SK-N-SH (cell line): ENCODE measurements around the gene RFK. TPM values are rescaled to one million over a fixed set of nuclear protein-coding genes. Genes with fewer than 3 reads are reported as not detected.

Source experiments
- CTCF ChIA-PET: fragments of 300-600, 350-600 bp; formaldehyde crosslinking; extraction: SDS; loops from one replicate; lab custom pipeline; 2021; lab: Yijun Ruan, JAX
- POLR2A ChIA-PET: fragments of 350-600 bp; sonication (Branson Sonifier 250); formaldehyde crosslinking; extraction: SDS; loops from one replicate; lab custom pipeline; 2020; ENCODE audit warnings: antibody characterized with exemption, inconsistent platforms; lab: Yijun Ruan, JAX
- DNase-seq: peaks from one replicate; pipeline ENCODE4 v3.0.0; 2012
- H2AFZ ChIP-seq: fragments of 200-600 bp; sonication (generic); 2 replicates; pipeline ENCODE4 v1.8.1; 2016; ENCODE audit warnings: antibody characterized with exemption, mild to moderate bottlenecking, low read depth
- H3F3A ChIP-seq: fragments of 200-600 bp; sonication (generic); replicated peaks from 2 replicates; pipeline ENCODE3; 2016; ENCODE audit warnings: antibody characterized with exemption, mild to moderate bottlenecking; ENCODE audit not compliant: insufficient read depth
- H3K27ac ChIP-seq, 2 experiments: fragments of 200-500 bp in 1 of 2; fragments of 200-600 bp in 1 of 2; sonication (Bioruptor generic) in 1 of 2; sonication (generic), shearing (Covaris generic) in 1 of 2; 2 replicates each; pipeline versions ENCODE4 v1.5.1 to v1.6.1; 2014 to 2016; ENCODE audit warnings: low read depth in 2 of 2, inconsistent platforms in 1 of 2, low read length in 1 of 2, mild to moderate bottlenecking in 1 of 2, mixed read lengths in 1 of 2
- H3K27me3 ChIP-seq: fragments of 200-600 bp; sonication (generic), shearing (Covaris generic); 2 replicates; pipeline ENCODE4 v1.6.1; 2016; ENCODE audit warnings: mixed run types; ENCODE audit not compliant: insufficient read depth
- H3K36me3 ChIP-seq, 2 experiments: fragments of 200-500 bp in 1 of 2; fragments of 200-600 bp in 1 of 2; sonication (Bioruptor generic) in 1 of 2; sonication (generic) in 1 of 2; replicated peaks in 1 of 2; 2 replicates each; pipeline versions ENCODE3 to v1.5.1; 2014 to 2016; ENCODE audit warnings: low read length in 1 of 2, mild to moderate bottlenecking in 1 of 2; ENCODE audit not compliant: insufficient read depth in 2 of 2, control insufficient read depth in 1 of 2
- H3K4me1 ChIP-seq, 2 experiments: fragments of 200-500 bp in 1 of 2; fragments of 200-600 bp in 1 of 2; sonication (Bioruptor generic) in 1 of 2; sonication (generic), shearing (Covaris generic) in 1 of 2; 2 replicates each; pipeline versions ENCODE4 v1.5.1 to v1.6.1; 2014 to 2016; ENCODE audit warnings: low read depth in 1 of 2, low read length in 1 of 2, mixed run types in 1 of 2; ENCODE audit not compliant: insufficient read depth in 2 of 2, control insufficient read depth in 1 of 2
- H3K4me2 ChIP-seq: fragments of 200-600 bp; sonication (generic), shearing (Covaris generic); 2 replicates; pipeline ENCODE4 v1.6.1; 2017; ENCODE audit warnings: mixed run types
- H3K4me3 ChIP-seq, 2 experiments: fragments of 200-500 bp in 1 of 2; fragments of 200-600 bp in 1 of 2; sonication (Bioruptor generic) in 1 of 2; sonication (generic), shearing (Covaris generic) in 1 of 2; 2 replicates each; pipeline versions ENCODE4 v1.5.1 to v1.8.1; 2014 to 2016; ENCODE audit warnings: low read depth in 2 of 2, inconsistent platforms in 1 of 2, low read length in 1 of 2, mild to moderate bottlenecking in 1 of 2, mixed read lengths in 1 of 2, moderate library complexity in 1 of 2
- H3K79me2 ChIP-seq: fragments of 200-600 bp; sonication (generic); 2 replicates; pipeline ENCODE4 v1.8.1; 2017; ENCODE audit warnings: mild to moderate bottlenecking; ENCODE audit not compliant: insufficient read depth
- H3K9ac ChIP-seq: fragments of 200-600 bp; sonication (generic); 2 replicates; pipeline ENCODE4 v1.6.1; 2017; ENCODE audit warnings: mixed run types
- H3K9me2 ChIP-seq: fragments of 200-600 bp; sonication (generic); 2 replicates; pipeline ENCODE4 v1.6.1; 2017; ENCODE audit warnings: mixed run types
- H3K9me3 ChIP-seq: fragments of 200-600 bp; sonication (generic); 2 replicates; pipeline ENCODE4 v1.6.1; 2017; ENCODE audit warnings: mixed run types, mild to moderate bottlenecking, moderate library complexity
- H4K20me1 ChIP-seq: fragments of 200-600 bp; sonication (generic); 2 replicates; pipeline ENCODE4 v1.6.1; 2017; ENCODE audit warnings: mild to moderate bottlenecking, mixed run types; ENCODE audit not compliant: insufficient read depth
- EZH2phosphoT487 ChIP-seq: fragments of 200-600 bp; sonication (generic); IDR thresholded peaks from 2 replicates; pipeline ENCODE4 v1.6.1; 2017; ENCODE audit warnings: low read depth, mixed run types, mild to moderate bottlenecking, antibody characterized with exemption, moderate library complexity, borderline replicate concordance
- FOXJ3 ChIP-seq: sonication (generic); formaldehyde crosslinking; IDR thresholded peaks from 2 replicates; pipeline ENCODE4 v1.5.1; 2020; ENCODE audit warnings: mild to moderate bottlenecking, missing genetic modification reagents
- FOXM1 ChIP-seq: IDR thresholded peaks from 2 replicates; pipeline ENCODE4 v1.4.0; 2012; ENCODE audit warnings: low read depth, mild to moderate bottlenecking
- GABPA ChIP-seq: IDR thresholded peaks from 2 replicates; pipeline ENCODE4 v1.4.0; 2012; ENCODE audit warnings: low read depth, mild to moderate bottlenecking
- NRF1 ChIP-seq: IDR thresholded peaks from 2 replicates; pipeline ENCODE4 v1.6.1; 2012; ENCODE audit warnings: low read depth, mild to moderate bottlenecking, low read length
- POLR2AphosphoS5 ChIP-seq: IDR thresholded peaks from 2 replicates; pipeline ENCODE4 v1.6.1; 2012; ENCODE audit warnings: low read depth, low read length
- RAD21 ChIP-seq: IDR thresholded peaks from 2 replicates; pipeline ENCODE4 v1.6.1; 2012; ENCODE audit warnings: mild to moderate bottlenecking, low read length
- RCOR1 ChIP-seq: fragments of 150-350 bp; IDR thresholded peaks from 2 replicates; pipeline ENCODE4 v1.6.1; 2017; ENCODE audit warnings: antibody characterized with exemption, low read length
- RXRA ChIP-seq: IDR thresholded peaks from 2 replicates; pipeline ENCODE4 v1.4.0; 2012; ENCODE audit warnings: low read depth, mild to moderate bottlenecking, borderline replicate concordance
- TAF1 ChIP-seq: IDR thresholded peaks from 2 replicates; pipeline ENCODE4 v1.6.1; 2012; ENCODE audit warnings: low read depth, mild to moderate bottlenecking, low read length, moderate library complexity, borderline replicate concordance
- TCF12 ChIP-seq: IDR thresholded peaks from 2 replicates; pipeline ENCODE4 v1.4.0; 2012
- TEAD4 ChIP-seq: IDR thresholded peaks from 2 replicates; pipeline ENCODE4 v1.4.0; 2012; ENCODE audit warnings: mild to moderate bottlenecking, borderline replicate concordance; ENCODE audit not compliant: insufficient read depth
- ZBTB33 ChIP-seq: IDR thresholded peaks from 2 replicates; pipeline ENCODE4 v1.4.0; 2012; ENCODE audit warnings: low read depth, borderline replicate concordance
- WGBS: methylation state at CpG from one replicate; pipeline ENCODE4 v1.1.6; 2017; ENCODE audit warnings: low lambda C conversion rate; 5-methylcytosine and 5-hydroxymethylcytosine counted together
- polyA plus RNA-seq, 3 experiments: library from polyadenylated mRNA; depleted of rRNA; stranded (reverse); fragments of >200 nt; gene quantifications; 2 replicates each; pipeline ENCODE4 v1.2.3, GENCODE V29; 2012
- TF ChIP-seq, protein P1 (sequence below): IDR thresholded peaks from 2 replicates; pipeline ENCODE4 v1.4.0; 2012; ENCODE audit warnings: low read depth
- TF ChIP-seq, protein P2 (sequence below): fragments of 150-350 bp; IDR thresholded peaks from 2 replicates; pipeline ENCODE4 v1.6.1; 2016; ENCODE audit warnings: mild to moderate bottlenecking, low read depth, low read length
- TF ChIP-seq, protein P3 (sequence below): fragments of 150-350 bp; IDR thresholded peaks from 2 replicates; pipeline ENCODE4 v1.6.1; 2017; ENCODE audit warnings: antibody characterized with exemption, low read length, low read depth, borderline replicate concordance
- TF ChIP-seq, protein P4 (sequence below): fragments of 200-600 bp; sonication (generic); IDR thresholded peaks from 2 replicates; pipeline ENCODE4 v1.6.1; 2017; ENCODE audit warnings: antibody characterized with exemption, mild to moderate bottlenecking, moderate library complexity

RFK gene
- polyA plus RNA-seq, 1 of the 3 experiments (the other 2 are of a cell fraction) = 7.2 TPM

GRCh38 chr9:76405340-76405739, 11.1 kb upstream of the RFK start:
- Histone ChIP-seq H3K9me2 (no peaks in the 10 kb centered on the region), H3K4me1 (peaks cover 0 to 4% of the 10 kb centered on the region in 2 experiments; a peak in 1 of 4 replicates), H3K4me3 (no peak overlapping the region), H3K27ac (no peak overlapping the region), H3K9me3 (no peaks in the 10 kb centered on the region), H3K79me2 (no peaks in the 10 kb centered on the region), H3K9ac (no peak overlapping the region), H3K36me3 (no peaks in the 10 kb centered on the region), H2AFZ (no peak overlapping the region), H3K27me3 (no peaks in the 10 kb centered on the region; the same call in 1 of the 2 replicates), H4K20me1 (no peaks in the 10 kb centered on the region), H3F3A (peaks cover 4% of the 10 kb centered on the region), H3K4me2 (no peak overlapping the region)
- POLR2A ChIA-PET = no interaction called here
- no peak for DNase-seq
- 41% methylated on average over 3 of the region's 3 CpGs for WGBS
- TF ChIP-seq, protein P1, sequence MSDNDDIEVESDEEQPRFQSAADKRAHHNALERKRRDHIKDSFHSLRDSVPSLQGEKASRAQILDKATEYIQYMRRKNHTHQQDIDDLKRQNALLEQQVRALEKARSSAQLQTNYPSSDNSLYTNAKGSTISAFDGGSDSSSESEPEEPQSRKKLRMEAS = no peak
- TF ChIP-seq RCOR1 (no peak), ZBTB33 (no peak), NRF1 (no peak)
- TF ChIP-seq, protein P2, sequence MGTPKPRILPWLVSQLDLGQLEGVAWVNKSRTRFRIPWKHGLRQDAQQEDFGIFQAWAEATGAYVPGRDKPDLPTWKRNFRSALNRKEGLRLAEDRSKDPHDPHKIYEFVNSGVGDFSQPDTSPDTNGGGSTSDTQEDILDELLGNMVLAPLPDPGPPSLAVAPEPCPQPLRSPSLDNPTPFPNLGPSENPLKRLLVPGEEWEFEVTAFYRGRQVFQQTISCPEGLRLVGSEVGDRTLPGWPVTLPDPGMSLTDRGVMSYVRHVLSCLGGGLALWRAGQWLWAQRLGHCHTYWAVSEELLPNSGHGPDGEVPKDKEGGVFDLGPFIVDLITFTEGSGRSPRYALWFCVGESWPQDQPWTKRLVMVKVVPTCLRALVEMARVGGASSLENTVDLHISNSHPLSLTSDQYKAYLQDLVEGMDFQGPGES = no peak
- CTCF ChIA-PET = interaction anchor here (0.6 to 4.2 kb wide), 3 partner anchors 11 to 720 kb away, joined by 3 to 20 read pairs (median 7); partner anchors contain the start of gene RFK

GRCh38 chr9:76404401-76404800, 10.2 kb upstream of the RFK start:
- Histone ChIP-seq H4K20me1 (no peaks in the 10 kb centered on the region), H3K4me2 (no peak overlapping the region), H3K9ac (no peak overlapping the region)
- DNase-seq = no peak
- 83% methylated on average over 1 of the region's 1 CpG for whole genome bisulfite sequencing
- TF ChIP-seq, protein P3, sequence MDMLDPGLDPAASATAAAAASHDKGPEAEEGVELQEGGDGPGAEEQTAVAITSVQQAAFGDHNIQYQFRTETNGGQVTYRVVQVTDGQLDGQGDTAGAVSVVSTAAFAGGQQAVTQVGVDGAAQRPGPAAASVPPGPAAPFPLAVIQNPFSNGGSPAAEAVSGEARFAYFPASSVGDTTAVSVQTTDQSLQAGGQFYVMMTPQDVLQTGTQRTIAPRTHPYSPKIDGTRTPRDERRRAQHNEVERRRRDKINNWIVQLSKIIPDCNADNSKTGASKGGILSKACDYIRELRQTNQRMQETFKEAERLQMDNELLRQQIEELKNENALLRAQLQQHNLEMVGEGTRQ = no peak
- no peak for TF ChIP-seq POLR2AphosphoS5
- no peak for TF ChIP-seq FOXJ3
- no peak for TF ChIP-seq TAF1
- TF ChIP-seq GABPA = no peak
- no peak for TF ChIP-seq RAD21
- TF ChIP-seq, protein P4, sequence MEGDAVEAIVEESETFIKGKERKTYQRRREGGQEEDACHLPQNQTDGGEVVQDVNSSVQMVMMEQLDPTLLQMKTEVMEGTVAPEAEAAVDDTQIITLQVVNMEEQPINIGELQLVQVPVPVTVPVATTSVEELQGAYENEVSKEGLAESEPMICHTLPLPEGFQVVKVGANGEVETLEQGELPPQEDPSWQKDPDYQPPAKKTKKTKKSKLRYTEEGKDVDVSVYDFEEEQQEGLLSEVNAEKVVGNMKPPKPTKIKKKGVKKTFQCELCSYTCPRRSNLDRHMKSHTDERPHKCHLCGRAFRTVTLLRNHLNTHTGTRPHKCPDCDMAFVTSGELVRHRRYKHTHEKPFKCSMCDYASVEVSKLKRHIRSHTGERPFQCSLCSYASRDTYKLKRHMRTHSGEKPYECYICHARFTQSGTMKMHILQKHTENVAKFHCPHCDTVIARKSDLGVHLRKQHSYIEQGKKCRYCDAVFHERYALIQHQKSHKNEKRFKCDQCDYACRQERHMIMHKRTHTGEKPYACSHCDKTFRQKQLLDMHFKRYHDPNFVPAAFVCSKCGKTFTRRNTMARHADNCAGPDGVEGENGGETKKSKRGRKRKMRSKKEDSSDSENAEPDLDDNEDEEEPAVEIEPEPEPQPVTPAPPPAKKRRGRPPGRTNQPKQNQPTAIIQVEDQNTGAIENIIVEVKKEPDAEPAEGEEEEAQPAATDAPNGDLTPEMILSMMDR = no peak
- no peak for TF ChIP-seq NRF1
- TF ChIP-seq TCF12 = no peak
- no peak for TF ChIP-seq EZH2phosphoT487
- no peak for TF ChIP-seq FOXM1
- no peak for TF ChIP-seq RXRA
- TF ChIP-seq TEAD4 = no peak
- TF ChIP-seq, all 33 proteins: peak for 0
- no peak overlapping the region for H3K4me3 ChIP-seq
- H3K79me2 ChIP-seq = no peaks in the 10 kb centered on the region
- no peak overlapping the region for H3K27ac ChIP-seq
- H3K9me2 ChIP-seq = no peaks in the 10 kb centered on the region
- H3K27me3 ChIP-seq = no peaks in the 10 kb centered on the region; the same call in 1 of the 2 replicates
- ChIA-PET POLR2A (no interaction called here), CTCF (interaction anchor here (0.6 to 4.2 kb wide), 3 partner anchors 9 to 15 kb away, joined by 3 to 20 read pairs (median 3); no protein-coding TSS in a partner anchor)
- no peaks in the 10 kb centered on the region for H3K36me3 ChIP-seq
- H3K9me3 ChIP-seq = no peaks in the 10 kb centered on the region
- H3F3A ChIP-seq = peaks cover 4% of the 10 kb centered on the region
- no peak overlapping the region for H2AFZ ChIP-seq
- peaks cover 0 to 4% of the 10 kb centered on the region in 2 experiments; a peak in 1 of 4 replicates for H3K4me1 ChIP-seq
